ENCODE data around the gene PHACTR1. TPM values are rescaled to one million over a fixed set of nuclear protein-coding genes. Genes with fewer than 3 reads are reported as not detected.

Gene PHACTR1
- polyA plus RNA-seq, 2 of the 4 experiments (the other 2 are of a cell fraction): not detected

GRCh38 chr6:12977206-12977605, 260.6 kb downstream of the PHACTR1 start:
- CTCF ChIA-PET: interaction anchor here (1.1 kb wide), 1 partner anchor 41 kb away, joined by 3 read pairs; no protein-coding TSS in a partner anchor
- WGBS (ENCODE audit: missing lambda C conversion rate): 91% methylated on average over 3 of the region's 3 CpGs
- TF ChIP-seq FOSL2 (IDR thresholded peaks at IDR 0.05) (no peak), FOSL2 (CRISPR knock-in tag; IDR thresholded peaks at IDR 0.05) (no peak), CTCF (IDR thresholded peaks at IDR 0.05) (no peak), MYC (IDR thresholded peaks at IDR 0.05; ENCODE audit: borderline replicate concordance, low read length) (no peak), CBX8 (IDR thresholded peaks at IDR 0.05) (no peak), ZFP36 (IDR thresholded peaks at IDR 0.05; ENCODE audit: borderline replicate concordance, partially characterized antibody) (no peak), JUN (IDR thresholded peaks at IDR 0.05) (no peak), HOXB13 (CRISPR knock-in tag; IDR thresholded peaks at IDR 0.05; ENCODE audit: low read depth) (no peak), ESRRA (IDR thresholded peaks at IDR 0.05; ENCODE audit: borderline replicate concordance, low read length) (no peak), RFX5 (IDR thresholded peaks at IDR 0.05) (no peak), TP53 (CRISPR knock-in tag; IDR thresholded peaks at IDR 0.05) (no peak), NPAS2 (CRISPR knock-in tag; IDR thresholded peaks at IDR 0.05; ENCODE audit: borderline replicate concordance) (no peak), RCOR1 (IDR thresholded peaks at IDR 0.05; ENCODE audit: low read depth, low read length) (no peak), RAD21 (conservative IDR thresholded peaks at IDR 0.05 in 1 of 2, IDR thresholded peaks at IDR 0.05 in 1 of 2) (no peak), EHMT2 (IDR thresholded peaks at IDR 0.05; ENCODE audit: low read depth) (no peak), REST (IDR thresholded peaks at IDR 0.05) (no peak), HOXB5 (CRISPR knock-in tag; IDR thresholded peaks at IDR 0.05) (no peak), POLR2AphosphoS2 (conservative IDR thresholded peaks at IDR 0.05; ENCODE audit: low read length) (no peak), POLR2A (IDR thresholded peaks at IDR 0.05; ENCODE audit: low read length) (no peak)

GRCh38 chr6:12977806-12978205, 261.2 kb downstream of the PHACTR1 start:
- H3K27ac ChIP-seq: no peak overlapping the region
- H3K4me3 ChIP-seq: no peak overlapping the region
- FAIRE-seq (no peak), DNase-seq (ENCODE audit: low read depth in 1 of 2, low spot score in 1 of 2) (no peak), ATAC-seq (no peak)
- 65% methylated on average over 4 of the region's 4 CpGs for WGBS (ENCODE audit: missing lambda C conversion rate)
- ChIA-PET CTCF (interaction anchor here (1.1 kb wide), 1 partner anchor 41 kb away, joined by 3 read pairs; no protein-coding TSS in a partner anchor), POLR2A (no interaction called here)
- peaks cover 5% of the 10 kb centered on the region; the same call in 1 of the 3 replicates for H3K9me3 ChIP-seq
- H3K4me1 ChIP-seq: peaks cover 7% of the 10 kb centered on the region; the same call in 1 of the 3 replicates
- no peak overlapping the region for H3K4me2 ChIP-seq
- no peak for TF ChIP-seq NFE2L2 (conservative IDR thresholded peaks at IDR 0.05; ENCODE audit: low read length)
- TF ChIP-seq KDM1A (IDR thresholded peaks at IDR 0.05; ENCODE audit: low read depth): no peak
- no peak for TF ChIP-seq EP300 (IDR thresholded peaks at IDR 0.05)
- TF ChIP-seq HOXB13 (CRISPR knock-in tag; IDR thresholded peaks at IDR 0.05; ENCODE audit: low read depth): no peak
- TF ChIP-seq BCL3 (IDR thresholded peaks at IDR 0.05): no peak
- TF ChIP-seq JUN (IDR thresholded peaks at IDR 0.05): no peak
- TF ChIP-seq REST (IDR thresholded peaks at IDR 0.05): no peak
- TF ChIP-seq FOSL2 (IDR thresholded peaks at IDR 0.05): no peak
- no peak for TF ChIP-seq FOSL2 (CRISPR knock-in tag; IDR thresholded peaks at IDR 0.05)
- no peak for TF ChIP-seq NPAS2 (CRISPR knock-in tag; IDR thresholded peaks at IDR 0.05; ENCODE audit: borderline replicate concordance)
- TF ChIP-seq ZNF302 (CRISPR knock-in tag; IDR thresholded peaks at IDR 0.05): no peak
- no peak for TF ChIP-seq TFCP2L1 (CRISPR knock-in tag; IDR thresholded peaks at IDR 0.05)
- TF ChIP-seq JUNB (IDR thresholded peaks at IDR 0.05): no peak
- TF ChIP-seq HOXA7 (CRISPR knock-in tag; IDR thresholded peaks at IDR 0.05): no peak
- TF ChIP-seq MAX (IDR thresholded peaks at IDR 0.05): no peak

More at GRCh38 chr6:12977206-12977605, 260.6 kb downstream of the PHACTR1 start:
- no peak overlapping the region for H3K4me3 ChIP-seq
- no peak for DNase-seq (ENCODE audit: low read depth in 1 of 2, low spot score in 1 of 2)
- no peak overlapping the region for H3K4me2 ChIP-seq
- ATAC-seq: no peak
- peaks cover 5% of the 10 kb centered on the region; the same call in 1 of the 3 replicates for H3K9me3 ChIP-seq
- FAIRE-seq: no peak
- POLR2A ChIA-PET: no interaction called here
- H3K4me1 ChIP-seq: peaks cover 8% of the 10 kb centered on the region; the same call in 1 of the 3 replicates
- no peak overlapping the region for H3K27ac ChIP-seq

Measured in A549 (cell line).